HepG2 (cell line): ENCODE measurements around the gene CKS2. TPM values are rescaled to one million over a fixed set of nuclear protein-coding genes. Genes with fewer than 3 reads are reported as not detected.

Experiments
- ATRX ChIP-seq: sonication (generic); formaldehyde crosslinking; IDR thresholded peaks from 2 replicates; pipeline ENCODE4 v1.4.0; 2020; ENCODE audit warnings: missing genetic modification reagents, borderline replicate concordance
- GFI1 ChIP-seq: sonication (generic); formaldehyde crosslinking; IDR thresholded peaks from 2 replicates; pipeline ENCODE4 v1.5.0; 2020; ENCODE audit warnings: missing genetic modification reagents, mild to moderate bottlenecking, borderline replicate concordance
- MLLT10 ChIP-seq: sonication (generic); formaldehyde crosslinking; IDR thresholded peaks from 2 replicates; pipeline ENCODE4 v1.4.0; 2020; ENCODE audit warnings: missing genetic modification reagents
- NONO ChIP-seq, 2 experiments: fragments of 450-650 bp in 1 of 2; sonication (generic) in 1 of 2; formaldehyde crosslinking in 1 of 2; IDR thresholded peaks in 1 of 2; conservative IDR thresholded peaks in 1 of 2; 2 replicates each; pipeline versions ENCODE4 v1.6.1 to v1.8.0; 2017 to 2022; ENCODE audit warnings: mild to moderate bottlenecking in 1 of 2, missing genetic modification reagents in 1 of 2, moderate library complexity in 1 of 2
- PAF1 ChIP-seq: IDR thresholded peaks from 2 replicates; pipeline ENCODE4 v1.6.1; 2016; ENCODE audit warnings: missing genetic modification reagents, missing compliant biosample characterization
- RELA ChIP-seq: sonication (generic); formaldehyde crosslinking; IDR thresholded peaks from 2 replicates; pipeline ENCODE4 v1.4.0; 2020; ENCODE audit warnings: missing genetic modification reagents
- ZNF30 ChIP-seq: sonication (generic); formaldehyde crosslinking; IDR thresholded peaks from 2 replicates; pipeline ENCODE4 v1.5.0; 2020; ENCODE audit warnings: mild to moderate bottlenecking, missing genetic modification reagents
- ZNF567 ChIP-seq: sonication (generic); formaldehyde crosslinking; IDR thresholded peaks from 2 replicates; pipeline ENCODE4 v1.8.1; 2023; ENCODE audit warnings: mild to moderate bottlenecking, missing genetic modification reagents, borderline replicate concordance
- ZNF678 ChIP-seq: sonication (generic); formaldehyde crosslinking; IDR thresholded peaks from 2 replicates; pipeline ENCODE4 v1.4.0; 2020; ENCODE audit warnings: mild to moderate bottlenecking, missing genetic modification reagents
- ZNF773 ChIP-seq: sonication (generic); formaldehyde crosslinking; IDR thresholded peaks from 2 replicates; pipeline ENCODE4 v1.4.0; 2020; ENCODE audit warnings: missing genetic modification reagents, borderline replicate concordance
- polyA plus RNA-seq, 8 experiments: library from polyadenylated mRNA; depleted of rRNA in 3 of 8; stranded (reverse) in 7 of 8; unstranded in 1 of 8; fragments of >200 nt; fragmentation: Illumina TruSeq in 4 of 8; extraction: Trizol in 4 of 8; gene quantifications; 2 replicates each; pipeline versions ENCODE4 v1.2.1 to v1.2.3, GENCODE V29; 2011 to 2016; ENCODE audit warnings: low read depth in 4 of 8, missing spikeins in 1 of 8, mixed read lengths in 1 of 8; ENCODE audit not compliant: insufficient read depth in 1 of 8
- total RNA-seq, 5 experiments: library from RNA; depleted of rRNA; stranded (reverse); fragments of >200 nt; fragmentation: Illumina TruSeq; extraction: Trizol; gene quantifications; 2 replicates each; pipeline ENCODE4 v1.2.3, GENCODE V29; 2016; ENCODE audit warnings: low read depth in 1 of 5
- TF ChIP-seq, protein P1 (sequence below): conservative IDR thresholded peaks from 2 replicates; pipeline ENCODE4 v1.6.1; 2018; ENCODE audit warnings: missing genetic modification reagents
- TF ChIP-seq, protein P2 (sequence below): sonication (generic); formaldehyde crosslinking; IDR thresholded peaks from 2 replicates; pipeline ENCODE4 v1.8.1; 2023; ENCODE audit warnings: missing genetic modification reagents, mild to moderate bottlenecking, borderline replicate concordance
- TF ChIP-seq, protein P3 (sequence below): sonication (generic); formaldehyde crosslinking; IDR thresholded peaks from 2 replicates; pipeline ENCODE4 v1.5.0; 2020; ENCODE audit warnings: mild to moderate bottlenecking, missing genetic modification reagents, borderline replicate concordance
- TF ChIP-seq, protein P4 (sequence below): sonication (generic); formaldehyde crosslinking; IDR thresholded peaks from 2 replicates; pipeline ENCODE4 v1.4.0; 2020; ENCODE audit warnings: mild to moderate bottlenecking, missing genetic modification reagents, borderline replicate concordance

The CKS2 gene
- total and polyA plus RNA-seq, 2 of the 13 experiments (the other 11 are each of a cell fraction or from before 2014, with no cell fraction given), result 251 to 317 TPM

DNA sequence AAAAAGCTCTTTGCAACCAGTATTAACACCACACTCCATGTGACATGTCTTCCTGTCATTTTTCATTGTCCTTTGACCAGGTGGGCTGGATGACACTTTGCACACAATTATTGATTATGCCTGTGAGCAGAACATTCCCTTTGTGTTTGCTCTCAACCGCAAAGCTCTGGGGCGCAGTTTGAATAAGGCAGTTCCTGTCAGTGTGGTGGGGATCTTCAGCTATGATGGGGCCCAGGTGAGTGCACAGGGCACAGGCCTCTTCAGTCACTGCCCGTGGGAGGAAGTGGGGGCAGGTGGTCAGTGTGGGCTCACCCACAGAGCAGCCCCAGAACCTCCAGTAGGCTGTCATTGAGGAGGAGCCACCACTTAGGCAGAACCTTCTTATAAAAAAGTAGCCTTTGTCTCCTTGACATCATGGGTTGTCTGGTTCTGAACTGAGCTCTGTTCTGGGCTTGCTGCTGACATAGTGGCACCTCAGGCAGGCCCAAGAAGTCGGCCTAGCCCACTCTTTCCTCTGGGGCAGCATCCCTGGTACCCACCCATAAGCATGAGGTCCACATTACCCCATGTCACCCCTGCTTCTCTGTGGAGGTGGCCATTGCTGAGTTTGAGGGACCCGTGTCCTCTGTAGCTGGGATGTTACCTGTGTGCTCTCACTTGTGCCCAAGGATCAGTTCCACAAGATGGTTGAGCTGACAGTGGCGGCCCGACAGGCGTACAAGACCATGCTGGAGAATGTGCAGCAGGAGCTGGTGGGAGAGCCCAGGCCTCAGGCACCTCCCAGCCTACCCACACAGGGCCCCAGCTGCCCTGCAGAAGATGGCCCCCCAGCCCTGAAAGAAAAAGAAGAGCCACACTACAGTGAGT is 46.6 kb downstream of the CKS2 start (continued):
- TF ChIP-seq, protein P1, sequence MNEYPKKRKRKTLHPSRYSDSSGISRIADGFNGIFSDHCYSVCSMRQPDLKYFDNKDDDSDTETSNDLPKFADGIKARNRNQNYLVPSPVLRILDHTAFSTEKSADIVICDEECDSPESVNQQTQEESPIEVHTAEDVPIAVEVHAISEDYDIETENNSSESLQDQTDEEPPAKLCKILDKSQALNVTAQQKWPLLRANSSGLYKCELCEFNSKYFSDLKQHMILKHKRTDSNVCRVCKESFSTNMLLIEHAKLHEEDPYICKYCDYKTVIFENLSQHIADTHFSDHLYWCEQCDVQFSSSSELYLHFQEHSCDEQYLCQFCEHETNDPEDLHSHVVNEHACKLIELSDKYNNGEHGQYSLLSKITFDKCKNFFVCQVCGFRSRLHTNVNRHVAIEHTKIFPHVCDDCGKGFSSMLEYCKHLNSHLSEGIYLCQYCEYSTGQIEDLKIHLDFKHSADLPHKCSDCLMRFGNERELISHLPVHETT, result 0 out of 2 replicates have a peak, but pooled peaks have one; percentile 45
- TF ChIP-seq PAF1 (CRISPR knock-in tag), result no peak
- TF ChIP-seq, protein P2, sequence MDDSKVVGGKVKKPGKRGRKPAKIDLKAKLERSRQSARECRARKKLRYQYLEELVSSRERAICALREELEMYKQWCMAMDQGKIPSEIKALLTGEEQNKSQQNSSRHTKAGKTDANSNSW (CRISPR knock-in tag), result no peak
- TF ChIP-seq MLLT10, result no peak
- TF ChIP-seq ZNF678, result no peak
- TF ChIP-seq, protein P3, sequence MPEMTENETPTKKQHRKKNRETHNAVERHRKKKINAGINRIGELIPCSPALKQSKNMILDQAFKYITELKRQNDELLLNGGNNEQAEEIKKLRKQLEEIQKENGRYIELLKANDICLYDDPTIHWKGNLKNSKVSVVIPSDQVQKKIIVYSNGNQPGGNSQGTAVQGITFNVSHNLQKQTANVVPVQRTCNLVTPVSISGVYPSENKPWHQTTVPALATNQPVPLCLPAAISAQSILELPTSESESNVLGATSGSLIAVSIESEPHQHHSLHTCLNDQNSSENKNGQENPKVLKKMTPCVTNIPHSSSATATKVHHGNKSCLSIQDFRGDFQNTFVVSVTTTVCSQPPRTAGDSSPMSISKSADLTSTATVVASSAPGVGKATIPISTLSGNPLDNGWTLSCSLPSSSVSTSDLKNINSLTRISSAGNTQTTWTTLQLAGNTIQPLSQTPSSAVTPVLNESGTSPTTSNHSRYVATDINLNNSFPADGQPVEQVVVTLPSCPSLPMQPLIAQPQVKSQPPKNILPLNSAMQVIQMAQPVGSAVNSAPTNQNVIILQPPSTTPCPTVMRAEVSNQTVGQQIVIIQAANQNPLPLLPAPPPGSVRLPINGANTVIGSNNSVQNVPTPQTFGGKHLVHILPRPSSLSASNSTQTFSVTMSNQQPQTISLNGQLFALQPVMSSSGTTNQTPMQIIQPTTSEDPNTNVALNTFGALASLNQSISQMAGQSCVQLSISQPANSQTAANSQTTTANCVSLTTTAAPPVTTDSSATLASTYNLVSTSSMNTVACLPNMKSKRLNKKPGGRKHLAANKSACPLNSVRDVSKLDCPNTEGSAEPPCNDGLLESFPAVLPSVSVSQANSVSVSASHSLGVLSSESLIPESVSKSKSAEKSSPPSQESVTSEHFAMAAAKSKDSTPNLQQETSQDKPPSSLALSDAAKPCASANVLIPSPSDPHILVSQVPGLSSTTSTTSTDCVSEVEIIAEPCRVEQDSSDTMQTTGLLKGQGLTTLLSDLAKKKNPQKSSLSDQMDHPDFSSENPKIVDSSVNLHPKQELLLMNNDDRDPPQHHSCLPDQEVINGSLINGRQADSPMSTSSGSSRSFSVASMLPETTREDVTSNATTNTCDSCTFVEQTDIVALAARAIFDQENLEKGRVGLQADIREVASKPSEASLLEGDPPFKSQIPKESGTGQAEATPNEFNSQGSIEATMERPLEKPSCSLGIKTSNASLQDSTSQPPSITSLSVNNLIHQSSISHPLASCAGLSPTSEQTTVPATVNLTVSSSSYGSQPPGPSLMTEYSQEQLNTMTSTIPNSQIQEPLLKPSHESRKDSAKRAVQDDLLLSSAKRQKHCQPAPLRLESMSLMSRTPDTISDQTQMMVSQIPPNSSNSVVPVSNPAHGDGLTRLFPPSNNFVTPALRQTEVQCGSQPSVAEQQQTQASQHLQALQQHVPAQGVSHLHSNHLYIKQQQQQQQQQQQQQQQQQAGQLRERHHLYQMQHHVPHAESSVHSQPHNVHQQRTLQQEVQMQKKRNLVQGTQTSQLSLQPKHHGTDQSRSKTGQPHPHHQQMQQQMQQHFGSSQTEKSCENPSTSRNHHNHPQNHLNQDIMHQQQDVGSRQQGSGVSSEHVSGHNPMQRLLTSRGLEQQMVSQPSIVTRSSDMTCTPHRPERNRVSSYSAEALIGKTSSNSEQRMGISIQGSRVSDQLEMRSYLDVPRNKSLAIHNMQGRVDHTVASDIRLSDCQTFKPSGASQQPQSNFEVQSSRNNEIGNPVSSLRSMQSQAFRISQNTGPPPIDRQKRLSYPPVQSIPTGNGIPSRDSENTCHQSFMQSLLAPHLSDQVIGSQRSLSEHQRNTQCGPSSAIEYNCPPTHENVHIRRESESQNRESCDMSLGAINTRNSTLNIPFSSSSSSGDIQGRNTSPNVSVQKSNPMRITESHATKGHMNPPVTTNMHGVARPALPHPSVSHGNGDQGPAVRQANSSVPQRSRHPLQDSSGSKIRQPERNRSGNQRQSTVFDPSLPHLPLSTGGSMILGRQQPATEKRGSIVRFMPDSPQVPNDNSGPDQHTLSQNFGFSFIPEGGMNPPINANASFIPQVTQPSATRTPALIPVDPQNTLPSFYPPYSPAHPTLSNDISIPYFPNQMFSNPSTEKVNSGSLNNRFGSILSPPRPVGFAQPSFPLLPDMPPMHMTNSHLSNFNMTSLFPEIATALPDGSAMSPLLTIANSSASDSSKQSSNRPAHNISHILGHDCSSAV (CRISPR knock-in tag), result no peak
- TF ChIP-seq RELA (CRISPR knock-in tag), result no peak
- TF ChIP-seq ZNF567 (CRISPR knock-in tag), result no peak
- no peak for TF ChIP-seq ATRX (CRISPR knock-in tag)
- TF ChIP-seq NONO (IDR thresholded peaks at IDR 0.05), result no peak
- peak; percentile 88 for TF ChIP-seq NONO (CRISPR knock-in tag; conservative IDR thresholded peaks at IDR 0.05)
- TF ChIP-seq GFI1 (CRISPR knock-in tag), result peak; percentile 42; the same call in 1 of the 2 replicates
- TF ChIP-seq, protein P4, sequence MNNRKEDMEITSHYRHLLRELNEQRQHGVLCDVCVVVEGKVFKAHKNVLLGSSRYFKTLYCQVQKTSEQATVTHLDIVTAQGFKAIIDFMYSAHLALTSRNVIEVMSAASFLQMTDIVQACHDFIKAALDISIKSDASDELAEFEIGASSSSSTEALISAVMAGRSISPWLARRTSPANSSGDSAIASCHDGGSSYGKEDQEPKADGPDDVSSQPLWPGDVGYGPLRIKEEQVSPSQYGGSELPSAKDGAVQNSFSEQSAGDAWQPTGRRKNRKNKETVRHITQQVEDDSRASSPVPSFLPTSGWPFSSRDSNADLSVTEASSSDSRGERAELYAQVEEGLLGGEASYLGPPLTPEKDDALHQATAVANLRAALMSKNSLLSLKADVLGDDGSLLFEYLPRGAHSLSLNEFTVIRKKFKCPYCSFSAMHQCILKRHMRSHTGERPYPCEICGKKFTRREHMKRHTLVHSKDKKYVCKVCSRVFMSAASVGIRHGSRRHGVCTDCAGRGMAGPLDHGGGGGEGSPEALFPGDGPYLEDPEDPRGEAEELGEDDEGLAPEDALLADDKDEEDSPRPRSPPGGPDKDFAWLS (CRISPR knock-in tag), result no peak
- TF ChIP-seq ZNF773, result no peak
- no peak for TF ChIP-seq ZNF30
